ENCODE measurements around the gene DNAH11.

DNA sequence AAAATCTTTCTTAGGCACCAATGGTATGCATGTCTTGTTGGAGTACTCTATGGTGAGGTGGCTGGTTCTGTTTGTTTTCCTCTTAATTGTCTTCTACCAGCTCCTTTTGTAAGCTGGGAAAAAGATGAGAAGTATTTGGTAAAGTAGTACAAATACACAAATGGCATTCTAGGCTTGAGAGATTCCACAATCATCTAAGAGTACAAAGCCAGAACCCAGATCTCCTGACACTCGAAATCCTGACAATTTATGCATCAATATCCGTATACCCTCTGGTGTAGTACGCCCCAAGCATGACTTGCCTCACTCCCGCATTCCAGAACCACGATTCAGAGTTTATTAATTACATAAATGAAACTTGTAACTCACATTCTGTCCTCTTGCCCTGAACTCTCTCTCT is 359.4 kb downstream of the DNAH11 start:
- TF ChIP-seq, protein P1, sequence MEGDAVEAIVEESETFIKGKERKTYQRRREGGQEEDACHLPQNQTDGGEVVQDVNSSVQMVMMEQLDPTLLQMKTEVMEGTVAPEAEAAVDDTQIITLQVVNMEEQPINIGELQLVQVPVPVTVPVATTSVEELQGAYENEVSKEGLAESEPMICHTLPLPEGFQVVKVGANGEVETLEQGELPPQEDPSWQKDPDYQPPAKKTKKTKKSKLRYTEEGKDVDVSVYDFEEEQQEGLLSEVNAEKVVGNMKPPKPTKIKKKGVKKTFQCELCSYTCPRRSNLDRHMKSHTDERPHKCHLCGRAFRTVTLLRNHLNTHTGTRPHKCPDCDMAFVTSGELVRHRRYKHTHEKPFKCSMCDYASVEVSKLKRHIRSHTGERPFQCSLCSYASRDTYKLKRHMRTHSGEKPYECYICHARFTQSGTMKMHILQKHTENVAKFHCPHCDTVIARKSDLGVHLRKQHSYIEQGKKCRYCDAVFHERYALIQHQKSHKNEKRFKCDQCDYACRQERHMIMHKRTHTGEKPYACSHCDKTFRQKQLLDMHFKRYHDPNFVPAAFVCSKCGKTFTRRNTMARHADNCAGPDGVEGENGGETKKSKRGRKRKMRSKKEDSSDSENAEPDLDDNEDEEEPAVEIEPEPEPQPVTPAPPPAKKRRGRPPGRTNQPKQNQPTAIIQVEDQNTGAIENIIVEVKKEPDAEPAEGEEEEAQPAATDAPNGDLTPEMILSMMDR (conservative IDR thresholded peaks at IDR 0.05; ENCODE audit: low read depth, low read length) = no peak
- TF ChIP-seq EZH2 (IDR thresholded peaks at IDR 0.05; ENCODE audit: low read length, unreplicated experiment) = no peak
- TF ChIP-seq EZH2phosphoT487 (IDR thresholded peaks at IDR 0.05; ENCODE audit: borderline replicate concordance, low read length) = no peak

Measured in PC-3 (cell line).